ENCODE results near the gene DNAJB6. TPM values are rescaled to one million over a fixed set of nuclear protein-coding genes. Genes with fewer than 3 reads are reported as not detected.

Gene DNAJB6
- total and polyA plus RNA-seq, 12 donors: 38.4 to 195 (median 80.4) TPM

GRCh38 chr7:157313645-157314044 is 23.2 kb upstream of the DNAJB6 start:
- intact Hi-C loops (cut with DNase I): no loop called here
- Histone ChIP-seq H3K36me3 (replicated peaks in 1 of 2) (no peaks in the 10 kb centered on the region), H3K27me3 (no peaks in the 10 kb centered on the region), H3K9me3 (replicated peaks in 1 of 3) (no peaks in the 10 kb centered on the region), H3K4me3 (no peak overlapping the region), H3K27ac (no peak overlapping the region), H3K4me1 (replicated peaks in 1 of 2) (no peaks in the 10 kb centered on the region)
- WGBS, 4 donors: 91 to 94% (median 93%) methylated on average over 15 of the region's 15 CpGs
- no peak for TF ChIP-seq POLR2A (IDR thresholded peaks at IDR 0.05)
- TF ChIP-seq CTCF (IDR thresholded peaks at IDR 0.05): no peak
- no peak for DNase-seq

- no peaks in the 10 kb centered on the region for H3K36me3 ChIP-seq (replicated peaks in 1 of 2)
- intact Hi-C loops (cut with DNase I): no loop called here
- TF ChIP-seq POLR2A (IDR thresholded peaks at IDR 0.05): no peak
- no peak for TF ChIP-seq CTCF (IDR thresholded peaks at IDR 0.05)
- DNase-seq: peak in 6 of 7 donors; percentile 22 to 66 (median 42)
- no peaks in the 10 kb centered on the region for H3K27me3 ChIP-seq
- peak overlapping the region in 1 of 5 donors; percentile 34 for H3K27ac ChIP-seq
- 70 to 80% (median 75%) methylated on average over 11 to 14 of the region's 14 CpGs for WGBS, 4 donors
- no peak overlapping the region for H3K4me3 ChIP-seq
- H3K4me1 ChIP-seq (replicated peaks in 1 of 2): no peaks in the 10 kb centered on the region
- no peaks in the 10 kb centered on the region for H3K9me3 ChIP-seq (replicated peaks in 1 of 3)
These were observed 18.6 kb upstream of the DNAJB6 start for GRCh38 chr7:157318015-157318706.

GRCh38 chr7:157320608-157320980 is 16.2 kb upstream of the DNAJB6 start:
- Histone ChIP-seq H3K4me3 (no peak overlapping the region), H3K27me3 (no peaks in the 10 kb centered on the region), H3K9me3 (replicated peaks in 1 of 3) (no peaks in the 10 kb centered on the region), H3K27ac (no peak overlapping the region), H3K36me3 (replicated peaks in 1 of 2) (no peaks in the 10 kb centered on the region), H3K4me1 (replicated peaks in 1 of 2) (no peaks in the 10 kb centered on the region)
- WGBS, 4 donors: 80 to 88% (median 85%) methylated on average over 4 of the region's 4 CpGs
- intact Hi-C loops (cut with DNase I): no loop called here
- TF ChIP-seq POLR2A (IDR thresholded peaks at IDR 0.05) (no peak), CTCF (IDR thresholded peaks at IDR 0.05) (no peak)
- no peak for DNase-seq

DNA sequence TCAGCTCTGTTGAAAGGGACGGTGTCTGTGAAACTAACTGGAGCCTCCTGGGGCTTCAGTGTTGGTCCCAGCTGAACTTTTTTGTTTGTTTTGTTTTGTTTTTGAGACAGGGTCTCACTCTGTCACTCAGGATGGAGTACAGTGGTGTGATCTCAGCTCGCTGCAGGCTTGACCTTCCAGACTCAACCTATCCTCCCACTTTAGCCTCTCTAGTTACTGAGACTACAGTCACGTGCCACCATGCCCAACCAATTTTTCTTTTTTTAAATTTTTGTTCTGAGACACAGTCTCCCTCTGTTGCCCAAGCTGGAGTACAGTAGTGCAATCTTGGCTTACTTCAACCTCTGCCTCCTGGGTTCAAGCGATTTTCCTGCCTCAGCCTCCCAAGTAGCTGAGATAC is 13.4 kb upstream of the DNAJB6 start:
- Histone ChIP-seq H3K4me3 (no peak overlapping the region), H3K27ac (no peak overlapping the region), H3K27me3 (no peaks in the 10 kb centered on the region), H3K9me3 (replicated peaks in 1 of 3) (no peaks in the 10 kb centered on the region), H3K36me3 (replicated peaks in 1 of 2) (no peaks in the 10 kb centered on the region), H3K4me1 (replicated peaks in 1 of 2) (no peaks in the 10 kb centered on the region)
- WGBS, 4 donors: 66 to 82% (median 77%) methylated on average over 4 of the region's 4 CpGs
- no peak for DNase-seq
- intact Hi-C loops (cut with DNase I): no loop called here
- no peak for TF ChIP-seq CTCF (IDR thresholded peaks at IDR 0.05)
- no peak for TF ChIP-seq POLR2A (IDR thresholded peaks at IDR 0.05)
